WTC11 (cell line): ENCODE data around the gene PDLIM4. TPM values are rescaled to one million over a fixed set of nuclear protein-coding genes. Genes with fewer than 3 reads are reported as not detected.
A peak's percentile ranks its signal among the peaks of the same experiment; 100 is the strongest.

Experiments
- ATAC-seq: fragments of 200-7000 bp; cut with Tn5 transposase; 2 replicates; pipeline ENCODE4 v1.10.0; 2021; ENCODE audit warnings: mild to moderate bottlenecking, moderate library complexity
- CTCF ChIA-PET: fragments of 300-600 bp; sonication (Branson Sonifier 250); formaldehyde crosslinking; loops from one replicate; lab custom pipeline; 2021; ENCODE audit warnings: antibody characterized with exemption; lab: Charles Lee
- POLR2A ChIA-PET: fragments of 350-600 bp; sonication (Branson Sonifier 250); formaldehyde crosslinking; loops from one replicate; lab custom pipeline; 2021; ENCODE audit warnings: antibody characterized with exemption; lab: Charles Lee
- DNase-seq: peaks from one replicate; pipeline ENCODE4 v3.0.0; 2021; ENCODE audit warnings: low spot score
- H3K27ac Mint-ChIP-seq: 2 replicates; pipeline ENCODE4 v1.8.0; 2021; ENCODE audit warnings: mixed read lengths
- H3K27me3 Mint-ChIP-seq: 2 replicates; pipeline ENCODE4 v1.8.0; 2021; ENCODE audit warnings: low read depth, mild to moderate bottlenecking, moderate library complexity, mixed read lengths
- H3K36me3 Mint-ChIP-seq: 2 replicates; pipeline ENCODE4 v1.8.0; 2021; ENCODE audit warnings: mixed read lengths
- H3K4me1 Mint-ChIP-seq: 2 replicates; pipeline ENCODE4 v1.8.0; 2022; ENCODE audit warnings: mixed read lengths
- H3K4me3 Mint-ChIP-seq: 2 replicates; pipeline ENCODE4 v1.8.0; 2021; ENCODE audit warnings: mild to moderate bottlenecking, moderate library complexity, mixed read lengths
- H3K9me3 Mint-ChIP-seq: 2 replicates; pipeline ENCODE4 v1.8.0; 2021; ENCODE audit warnings: mixed read lengths
- ATF1 ChIP-seq: sonication (generic); formaldehyde crosslinking; IDR thresholded peaks from 2 replicates; pipeline ENCODE4 v1.8.1; 2023; ENCODE audit warnings: mild to moderate bottlenecking, moderate library complexity, missing genetic modification reagents
- CBFB ChIP-seq: sonication (generic); formaldehyde crosslinking; IDR thresholded peaks from 2 replicates; pipeline ENCODE4 v1.8.1; 2022; ENCODE audit warnings: mild to moderate bottlenecking, low read depth, missing genetic modification reagents
- E2F4 ChIP-seq: sonication (generic); formaldehyde crosslinking; IDR thresholded peaks from 2 replicates; pipeline ENCODE4 v1.8.1; 2022; ENCODE audit warnings: low read depth, mild to moderate bottlenecking, moderate library complexity, missing genetic modification reagents, borderline replicate concordance
- ELF4 ChIP-seq: sonication (generic); formaldehyde crosslinking; IDR thresholded peaks from 2 replicates; pipeline ENCODE4 v1.8.1; 2022; ENCODE audit warnings: low read depth, mild to moderate bottlenecking, moderate library complexity, missing genetic modification reagents
- EMX1 ChIP-seq: fragments of 250-450 bp; sonication (Bioruptor Pico); IDR thresholded peaks from 2 replicates; pipeline ENCODE4 v1.8.0; 2021; ENCODE audit warnings: mild to moderate bottlenecking
- ERG ChIP-seq: fragments of 250-450 bp; sonication (Bioruptor Pico); IDR thresholded peaks from 2 replicates; pipeline ENCODE4 v1.8.0; 2021; ENCODE audit warnings: mild to moderate bottlenecking
- FOXK1 ChIP-seq: sonication (generic); formaldehyde crosslinking; IDR thresholded peaks from 2 replicates; pipeline ENCODE4 v1.8.0; 2022; ENCODE audit warnings: mild to moderate bottlenecking, moderate library complexity, missing genetic modification reagents
- FOXP1 ChIP-seq: sonication (generic); formaldehyde crosslinking; IDR thresholded peaks from 2 replicates; pipeline ENCODE4 v1.8.0; 2022; ENCODE audit warnings: missing genetic modification reagents, mild to moderate bottlenecking, moderate library complexity, borderline replicate concordance
- FOXP4 ChIP-seq: sonication (generic); formaldehyde crosslinking; IDR thresholded peaks from 2 replicates; pipeline ENCODE4 v1.8.0; 2022; ENCODE audit warnings: mild to moderate bottlenecking, missing genetic modification reagents
- GRHL2 ChIP-seq: fragments of 250-450 bp; sonication (Bioruptor Pico); IDR thresholded peaks from 2 replicates; pipeline ENCODE4 v1.8.0; 2022; ENCODE audit warnings: mild to moderate bottlenecking, moderate library complexity; ENCODE audit not compliant: insufficient replicate concordance, severe bottlenecking
- GTF2I ChIP-seq: fragments of 250-450 bp; sonication (Bioruptor Pico); conservative IDR thresholded peaks from 2 replicates; pipeline ENCODE4 v1.4.0; 2021; ENCODE audit warnings: mild to moderate bottlenecking
- JUN ChIP-seq: sonication (generic); formaldehyde crosslinking; IDR thresholded peaks from 2 replicates; pipeline ENCODE4 v1.8.0; 2023; ENCODE audit warnings: mild to moderate bottlenecking, missing genetic modification reagents
- KAT7 ChIP-seq: sonication (generic); formaldehyde crosslinking; IDR thresholded peaks from 2 replicates; pipeline ENCODE4 v1.8.1; 2023; ENCODE audit warnings: missing genetic modification reagents, mild to moderate bottlenecking, borderline replicate concordance
- MAX ChIP-seq: sonication (generic); formaldehyde crosslinking; IDR thresholded peaks from 2 replicates; pipeline ENCODE4 v1.8.0; 2022; ENCODE audit warnings: mild to moderate bottlenecking, missing genetic modification reagents
- RELA ChIP-seq: sonication (generic); formaldehyde crosslinking; IDR thresholded peaks from 2 replicates; pipeline ENCODE4 v1.8.1; 2022; ENCODE audit warnings: missing genetic modification reagents, mild to moderate bottlenecking, borderline replicate concordance
- SMAD3 ChIP-seq: sonication (generic); formaldehyde crosslinking; IDR thresholded peaks from 2 replicates; pipeline ENCODE4 v1.8.0; 2022; ENCODE audit warnings: missing genetic modification reagents, mild to moderate bottlenecking, borderline replicate concordance
- SOX15 ChIP-seq: fragments of 250-450 bp; sonication (Bioruptor Pico); IDR thresholded peaks from 2 replicates; pipeline ENCODE4 v1.9.0; 2021; ENCODE audit warnings: mild to moderate bottlenecking
- SP1 ChIP-seq: sonication (generic); formaldehyde crosslinking; conservative IDR thresholded peaks from 2 replicates; pipeline ENCODE4 v1.8.1; 2022; ENCODE audit warnings: missing genetic modification reagents
- TEAD1 ChIP-seq: sonication (generic); formaldehyde crosslinking; IDR thresholded peaks from 2 replicates; pipeline ENCODE4 v1.8.0; 2022; ENCODE audit warnings: mild to moderate bottlenecking, missing genetic modification reagents
- TP53 ChIP-seq: sonication (generic); formaldehyde crosslinking; IDR thresholded peaks from 2 replicates; pipeline ENCODE4 v1.8.1; 2023; ENCODE audit warnings: mild to moderate bottlenecking, missing genetic modification reagents
- USF1 ChIP-seq: sonication (generic); formaldehyde crosslinking; IDR thresholded peaks from 2 replicates; pipeline ENCODE4 v1.8.0; 2022; ENCODE audit warnings: mild to moderate bottlenecking, missing genetic modification reagents
- ZNF121 ChIP-seq: sonication (generic); formaldehyde crosslinking; IDR thresholded peaks from 2 replicates; pipeline ENCODE4 v1.8.0; 2023; ENCODE audit warnings: missing genetic modification reagents
- ZNF317 ChIP-seq: sonication (generic); formaldehyde crosslinking; IDR thresholded peaks from 2 replicates; pipeline ENCODE4 v1.8.1; 2023; ENCODE audit warnings: low read depth, mild to moderate bottlenecking, moderate library complexity, missing genetic modification reagents, borderline replicate concordance
- ZNF532 ChIP-seq: fragments of 250-450 bp; sonication (Bioruptor Pico); IDR thresholded peaks from 2 replicates; pipeline ENCODE4 v1.9.0; 2021; ENCODE audit warnings: mild to moderate bottlenecking, borderline replicate concordance
- total RNA-seq: library from RNA; stranded (reverse); gene quantifications from 3 replicates; pipeline ENCODE4 v1.2.3, GENCODE V29; 2021

The PDLIM4 gene
- total RNA-seq, 1 experiment from 2014 or later, result 11.4 TPM

GRCh38 chr5:132293066-132293991 lies 35.8 kb downstream of the PDLIM4 start (continued):
- TF ChIP-seq ELF4 (CRISPR knock-in tag) (no peak), FOXP1 (CRISPR knock-in tag) (peak; percentile 48; the same call in 1 of the 2 replicates), ATF1 (CRISPR knock-in tag) (0 out of 2 replicates have a peak, but pooled peaks have one; percentile 36), RELA (no peak), JUN (0 out of 2 replicates have a peak, but pooled peaks have one; percentile 74), ZNF317 (CRISPR knock-in tag) (no peak), FOXK1 (CRISPR knock-in tag) (peak; percentile 8; the same call in 1 of the 2 replicates), ZNF121 (CRISPR knock-in tag) (no peak), FOXP4 (CRISPR knock-in tag) (peak; percentile 12; the same call in 1 of the 2 replicates), EMX1 (CRISPR knock-in tag) (0 out of 2 replicates have a peak, but pooled peaks have one; percentile 42), SMAD3 (CRISPR knock-in tag) (peak; percentile 65; the same call in 1 of the 2 replicates)

GRCh38 chr5:132293992-132294727 lies 36.7 kb downstream of the PDLIM4 start, which contains the start of gene SLC22A4:
Gene SLC22A4, plus strand, starts transcription at chr5:132294394. Its CDS starts 223 bp downstream, at chr5:132294617.
- Mint-ChIP-seq H3K4me3 (peak within 1 kb of the TSS; percentile 83), H3K4me1 (peaks cover 13% of the 10 kb centered on the region), H3K36me3 (no peaks in the 10 kb centered on the region), H3K9me3 (no peaks in the 10 kb centered on the region), H3K27ac (peak within 1 kb of the TSS; percentile 84), H3K27me3 (peaks cover 36% of the 10 kb centered on the region)
- ATAC-seq, result peak; percentile 84
- ChIA-PET CTCF (interaction anchor here (0.6 to 3.4 kb wide), 24 partner anchors 10 to 286 kb away, joined by 3 to 24 read pairs (median 4); partner anchors contain the start of gene SLC22A5), POLR2A (interaction anchor here (0.5 to 1.9 kb wide), 10 partner anchors 9 to 1630 kb away, joined by 3 to 11 read pairs (median 4); partner anchors contain the start of genes IRF1 and SLC22A5)
- DNase-seq, result peak; percentile 89
- TF ChIP-seq ERG (CRISPR knock-in tag) (no peak), SP1 (CRISPR knock-in tag) (peak; percentile 77), GRHL2 (CRISPR knock-in tag) (no peak), TP53 (no peak), MAX (CRISPR knock-in tag) (peak; percentile 85), KAT7 (CRISPR knock-in tag) (no peak), USF1 (peak; percentile 84; the same call in 1 of the 2 replicates), ZNF532 (no peak), E2F4 (CRISPR knock-in tag) (0 out of 2 replicates have a peak, but pooled peaks have one; percentile 59), TEAD1 (CRISPR knock-in tag) (peak; percentile 24; the same call in 1 of the 2 replicates), CBFB (CRISPR knock-in tag) (no peak), GTF2I (CRISPR knock-in tag) (no peak), SOX15 (CRISPR knock-in tag) (no peak)
